ENCODE measurements around the gene WDR33. TPM values are rescaled to one million over a fixed set of nuclear protein-coding genes. Genes with fewer than 3 reads are reported as not detected.

Gene WDR33
- total and polyA plus RNA-seq, 10 of the 15 experiments (the other 5 are each of a cell fraction or from before 2014, with no cell fraction given) = 29.2 to 73.8 (median 45.6) TPM

DNA sequence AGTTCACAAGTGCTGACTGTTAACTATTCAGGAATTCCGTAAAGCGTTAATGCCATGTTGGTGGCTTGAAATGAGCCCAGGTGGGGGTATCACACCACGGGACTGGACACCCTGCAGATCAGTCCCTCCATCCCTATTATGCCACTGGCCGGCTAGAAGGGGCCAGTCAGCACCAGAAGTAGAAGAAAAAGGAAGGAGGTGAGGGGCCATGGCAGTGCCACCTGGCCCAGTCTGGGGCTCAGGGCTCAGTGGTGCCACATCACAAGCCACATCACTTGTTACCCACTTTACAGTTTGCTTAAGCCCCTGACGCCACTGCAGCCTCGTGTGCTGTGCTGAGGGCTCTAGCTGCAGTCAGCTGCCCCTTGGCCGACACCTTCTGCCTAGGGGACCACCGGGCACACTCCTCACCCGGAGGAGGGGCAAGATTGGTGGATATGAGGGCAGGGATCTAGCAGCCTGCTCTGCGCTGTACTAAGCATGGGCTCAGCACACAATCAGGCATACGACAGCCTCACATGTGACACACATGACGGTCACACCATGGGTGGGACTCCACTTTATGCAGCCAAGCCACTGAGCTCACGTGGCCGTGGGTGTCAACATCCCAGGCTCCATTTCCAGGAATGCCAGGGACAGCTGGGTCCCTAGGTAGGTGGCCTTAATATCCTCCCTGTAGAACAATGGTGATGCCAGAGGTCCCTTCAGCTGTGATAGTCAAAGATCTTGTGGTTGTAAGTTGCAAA is 139.2 kb downstream of the WDR33 start:
- Histone ChIP-seq H3K27me3 (replicated peaks in 1 of 2; ENCODE audit: control insufficient read depth in 2 of 2, insufficient read depth in 2 of 2, low read length in 1 of 2) (peaks cover 6 to 15% of the 10 kb centered on the region in 2 experiments), H2AFZ (ENCODE audit: control insufficient read depth, low read depth, low read length) (no peak overlapping the region), H3K4me1 (ENCODE audit: control insufficient read depth, insufficient read depth, low read length) (no peaks in the 10 kb centered on the region), H3K4me3 (no peak overlapping the region), H3K27ac (ENCODE audit: control insufficient read depth, insufficient read depth) (no peak overlapping the region), H3K79me2 (ENCODE audit: control insufficient read depth, insufficient read depth, low read length) (no peaks in the 10 kb centered on the region), H3K9ac (ENCODE audit: control insufficient read depth, insufficient read depth, low read length) (no peak overlapping the region), H3K4me2 (ENCODE audit: control insufficient read depth, insufficient read depth) (no peak overlapping the region), H3K36me3 (ENCODE audit: control insufficient read depth in 2 of 2, insufficient read depth in 2 of 2, low read length in 1 of 2) (no peaks in the 10 kb centered on the region), H4K20me1 (ENCODE audit: control insufficient read depth, insufficient read depth) (no peaks in the 10 kb centered on the region), H3K9me3 (replicated peaks; ENCODE audit: control insufficient read depth, insufficient read depth, low read length) (no peaks in the 10 kb centered on the region)
- intact Hi-C loops (cut with micrococcal nuclease; ENCODE audit: unreplicated experiment) = no loop called here
- SMC1A ChIA-PET (ENCODE audit: uncharacterized antibody, unreplicated experiment) = no interaction called here
- WGBS (ENCODE audit: insufficient coverage, insufficient replicate concordance, low lambda C conversion rate, missing lambda C conversion rate) = 38% methylated on average over 14 of the region's 14 CpGs
- CTCF ChIA-PET = no interaction called here
- ATAC-seq = no peak
- DNase-seq (ENCODE audit: low read depth, low spot score) = no peak
- POLR2A ChIA-PET = no interaction called here
- RAD21 ChIA-PET (ENCODE audit: unreplicated experiment) = interaction anchor here (0.7 kb wide), 1 partner anchor 41 kb away, joined by 3 read pairs; no protein-coding TSS in a partner anchor
- FAIRE-seq = no peak
- in situ Hi-C loops (cut with MboI) = no loop called here
- no TSS peak for BruUV-seq (replicated peaks)
- no peak for TF ChIP-seq STAT1 (conservative IDR thresholded peaks at IDR 0.05)
- TF ChIP-seq RUNX3 (IDR thresholded peaks at IDR 0.05; ENCODE audit: low read length) = no peak
- TF ChIP-seq JUNB (IDR thresholded peaks at IDR 0.05) = no peak
- TF ChIP-seq, protein P1, sequence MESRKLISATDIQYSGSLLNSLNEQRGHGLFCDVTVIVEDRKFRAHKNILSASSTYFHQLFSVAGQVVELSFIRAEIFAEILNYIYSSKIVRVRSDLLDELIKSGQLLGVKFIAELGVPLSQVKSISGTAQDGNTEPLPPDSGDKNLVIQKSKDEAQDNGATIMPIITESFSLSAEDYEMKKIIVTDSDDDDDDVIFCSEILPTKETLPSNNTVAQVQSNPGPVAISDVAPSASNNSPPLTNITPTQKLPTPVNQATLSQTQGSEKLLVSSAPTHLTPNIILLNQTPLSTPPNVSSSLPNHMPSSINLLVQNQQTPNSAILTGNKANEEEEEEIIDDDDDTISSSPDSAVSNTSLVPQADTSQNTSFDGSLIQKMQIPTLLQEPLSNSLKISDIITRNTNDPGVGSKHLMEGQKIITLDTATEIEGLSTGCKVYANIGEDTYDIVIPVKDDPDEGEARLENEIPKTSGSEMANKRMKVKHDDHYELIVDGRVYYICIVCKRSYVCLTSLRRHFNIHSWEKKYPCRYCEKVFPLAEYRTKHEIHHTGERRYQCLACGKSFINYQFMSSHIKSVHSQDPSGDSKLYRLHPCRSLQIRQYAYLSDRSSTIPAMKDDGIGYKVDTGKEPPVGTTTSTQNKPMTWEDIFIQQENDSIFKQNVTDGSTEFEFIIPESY (IDR thresholded peaks at IDR 0.05) = no peak
- TF ChIP-seq BHLHE40 (IDR thresholded peaks at IDR 0.05; ENCODE audit: borderline replicate concordance in 1 of 2, low read depth in 2 of 2, low read length in 1 of 2) = no peak
- no peak for TF ChIP-seq ZNF24 (IDR thresholded peaks at IDR 0.05)
- no peak for TF ChIP-seq CEBPB (IDR thresholded peaks at IDR 0.05; ENCODE audit: borderline replicate concordance in 1 of 2, low read depth in 2 of 2, low read length in 2 of 2)
- TF ChIP-seq ZNF384 (IDR thresholded peaks at IDR 0.05; ENCODE audit: borderline replicate concordance, low read depth, low read length) = no peak
- no peak for TF ChIP-seq POLR2A (IDR thresholded peaks at IDR 0.05; ENCODE audit: low read depth, low read length)
- TF ChIP-seq GABPA (IDR thresholded peaks at IDR 0.05; ENCODE audit: low read depth) = no peak
- TF ChIP-seq, protein P2, sequence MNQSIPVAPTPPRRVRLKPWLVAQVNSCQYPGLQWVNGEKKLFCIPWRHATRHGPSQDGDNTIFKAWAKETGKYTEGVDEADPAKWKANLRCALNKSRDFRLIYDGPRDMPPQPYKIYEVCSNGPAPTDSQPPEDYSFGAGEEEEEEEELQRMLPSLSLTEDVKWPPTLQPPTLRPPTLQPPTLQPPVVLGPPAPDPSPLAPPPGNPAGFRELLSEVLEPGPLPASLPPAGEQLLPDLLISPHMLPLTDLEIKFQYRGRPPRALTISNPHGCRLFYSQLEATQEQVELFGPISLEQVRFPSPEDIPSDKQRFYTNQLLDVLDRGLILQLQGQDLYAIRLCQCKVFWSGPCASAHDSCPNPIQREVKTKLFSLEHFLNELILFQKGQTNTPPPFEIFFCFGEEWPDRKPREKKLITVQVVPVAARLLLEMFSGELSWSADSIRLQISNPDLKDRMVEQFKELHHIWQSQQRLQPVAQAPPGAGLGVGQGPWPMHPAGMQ (IDR thresholded peaks at IDR 0.05; ENCODE audit: borderline replicate concordance) = no peak
- TF ChIP-seq MEF2B (IDR thresholded peaks at IDR 0.05; ENCODE audit: partially characterized antibody, poor library complexity, severe bottlenecking) = no peak
- TF ChIP-seq RBBP5 (conservative IDR thresholded peaks at IDR 0.05) = no peak
- TF ChIP-seq TBL1XR1 (IDR thresholded peaks at IDR 0.05; ENCODE audit: low read depth, low read length) = no peak
- no peak for TF ChIP-seq CBFB (IDR thresholded peaks at IDR 0.05; ENCODE audit: low read depth)
- TF ChIP-seq, protein P3, sequence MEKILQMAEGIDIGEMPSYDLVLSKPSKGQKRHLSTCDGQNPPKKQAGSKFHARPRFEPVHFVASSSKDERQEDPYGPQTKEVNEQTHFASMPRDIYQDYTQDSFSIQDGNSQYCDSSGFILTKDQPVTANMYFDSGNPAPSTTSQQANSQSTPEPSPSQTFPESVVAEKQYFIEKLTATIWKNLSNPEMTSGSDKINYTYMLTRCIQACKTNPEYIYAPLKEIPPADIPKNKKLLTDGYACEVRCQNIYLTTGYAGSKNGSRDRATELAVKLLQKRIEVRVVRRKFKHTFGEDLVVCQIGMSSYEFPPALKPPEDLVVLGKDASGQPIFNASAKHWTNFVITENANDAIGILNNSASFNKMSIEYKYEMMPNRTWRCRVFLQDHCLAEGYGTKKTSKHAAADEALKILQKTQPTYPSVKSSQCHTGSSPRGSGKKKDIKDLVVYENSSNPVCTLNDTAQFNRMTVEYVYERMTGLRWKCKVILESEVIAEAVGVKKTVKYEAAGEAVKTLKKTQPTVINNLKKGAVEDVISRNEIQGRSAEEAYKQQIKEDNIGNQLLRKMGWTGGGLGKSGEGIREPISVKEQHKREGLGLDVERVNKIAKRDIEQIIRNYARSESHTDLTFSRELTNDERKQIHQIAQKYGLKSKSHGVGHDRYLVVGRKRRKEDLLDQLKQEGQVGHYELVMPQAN (conservative IDR thresholded peaks at IDR 0.05) = no peak
- TF ChIP-seq CBX5 (IDR thresholded peaks at IDR 0.05; ENCODE audit: low read depth) = no peak
